ENCODE results near the gene POPDC2. TPM values are rescaled to one million over a fixed set of nuclear protein-coding genes. Genes with fewer than 3 reads are reported as not detected.

Gene POPDC2
- total RNA-seq, 2 donors from 2014 or later, result 0.78 to 0.99 TPM

GRCh38 chr3:119645813-119646212 is 14.6 kb downstream of the POPDC2 start:
- peak overlapping the region in 1 of 4 donors; percentile 39 for H3K27ac ChIP-seq
- 57 to 58% methylated on average over 1 of the region's 1 CpG for WGBS, 2 donors
- intact Hi-C loops (cut with DNase I), result no loop called here
- no peaks in the 10 kb centered on the region for H3K36me3 ChIP-seq (replicated peaks in 1 of 2; ENCODE audit: insufficient read depth in 1 of 2, low read depth in 2 of 2)
- peaks cover 6% of the 10 kb centered on the region for H3K4me1 ChIP-seq
- H3K9me3 ChIP-seq, result no peaks in the 10 kb centered on the region
- no peaks in the 10 kb centered on the region for H3K27me3 ChIP-seq
- H3K4me3 ChIP-seq, result no peak overlapping the region
- DNase-seq (no peak), ATAC-seq (no peak)
- no peak for TF ChIP-seq POLR2A (IDR thresholded peaks at IDR 0.05)
- TF ChIP-seq CTCF (IDR thresholded peaks at IDR 0.05), result no peak

- TF ChIP-seq POLR2A (IDR thresholded peaks at IDR 0.05), result no peak
- TF ChIP-seq CTCF (IDR thresholded peaks at IDR 0.05), result no peak
- Histone ChIP-seq H3K36me3 (replicated peaks in 1 of 2; ENCODE audit: insufficient read depth in 1 of 2, low read depth in 2 of 2) (no peaks in the 10 kb centered on the region), H3K4me3 (no peak overlapping the region), H3K4me1 (peaks cover 6% of the 10 kb centered on the region), H3K9me3 (no peaks in the 10 kb centered on the region), H3K27me3 (no peaks in the 10 kb centered on the region), H3K27ac (no peak overlapping the region)
- intact Hi-C loops (cut with DNase I), result no loop called here
- no peak for ATAC-seq
- DNase-seq, result no peak
- 83 to 96% methylated on average over 1 of the region's 1 CpG for WGBS, 2 donors
Measured at GRCh38 chr3:119644481-119644880, 15.9 kb downstream of the POPDC2 start.

- 87 to 91% methylated on average over 2 of the region's 2 CpGs for WGBS, 2 donors
Measured at GRCh38 chr3:119643528-119643927, 16.9 kb downstream of the POPDC2 start.

GRCh38 chr3:119642746-119643473 is 17.5 kb downstream of the POPDC2 start:
- intact Hi-C loops (cut with DNase I), result no loop called here

More at GRCh38 chr3:119643528-119643927, 16.9 kb downstream of the POPDC2 start:
- no peak for ATAC-seq
- TF ChIP-seq CTCF (IDR thresholded peaks at IDR 0.05) (no peak), POLR2A (IDR thresholded peaks at IDR 0.05) (no peak)
- Histone ChIP-seq H3K27me3 (no peaks in the 10 kb centered on the region), H3K4me1 (peaks cover 6% of the 10 kb centered on the region), H3K27ac (no peak overlapping the region), H3K9me3 (no peaks in the 10 kb centered on the region), H3K36me3 (replicated peaks in 1 of 2; ENCODE audit: insufficient read depth in 1 of 2, low read depth in 2 of 2) (no peaks in the 10 kb centered on the region), H3K4me3 (no peak overlapping the region)
- intact Hi-C loops (cut with DNase I), result no loop called here
- no peak for DNase-seq

More at GRCh38 chr3:119642746-119643473, 17.5 kb downstream of the POPDC2 start:
- H3K4me1 ChIP-seq, result peaks cover under 1% of the 10 kb centered on the region
- TF ChIP-seq POLR2A (IDR thresholded peaks at IDR 0.05), result no peak
- no peak for TF ChIP-seq CTCF (IDR thresholded peaks at IDR 0.05)
- H3K9me3 ChIP-seq, result no peaks in the 10 kb centered on the region
- DNase-seq (no peak), ATAC-seq (no peak)
- no peaks in the 10 kb centered on the region for H3K36me3 ChIP-seq (replicated peaks in 1 of 2; ENCODE audit: insufficient read depth in 1 of 2, low read depth in 2 of 2)
- no peak overlapping the region for H3K27ac ChIP-seq
- 75 to 83% methylated on average over 5 of the region's 5 CpGs for WGBS, 2 donors
- H3K27me3 ChIP-seq, result no peaks in the 10 kb centered on the region
- no peak overlapping the region for H3K4me3 ChIP-seq

Measured in body of pancreas (tissue), 4 donors.